Measurements from ENCODE around the gene SDHA. TPM values are rescaled to one million over a fixed set of nuclear protein-coding genes. Genes with fewer than 3 reads are reported as not detected.
"Not testable (repeated sequence)": the region's sequence is repeated elsewhere in the genome, so short reads cannot be mapped to it uniquely, and the experiment has no call there.

SDHA gene
- total RNA-seq, 4 donors from 2014 or later, result 45.7 to 71.5 (median 54.9) TPM

DNA sequence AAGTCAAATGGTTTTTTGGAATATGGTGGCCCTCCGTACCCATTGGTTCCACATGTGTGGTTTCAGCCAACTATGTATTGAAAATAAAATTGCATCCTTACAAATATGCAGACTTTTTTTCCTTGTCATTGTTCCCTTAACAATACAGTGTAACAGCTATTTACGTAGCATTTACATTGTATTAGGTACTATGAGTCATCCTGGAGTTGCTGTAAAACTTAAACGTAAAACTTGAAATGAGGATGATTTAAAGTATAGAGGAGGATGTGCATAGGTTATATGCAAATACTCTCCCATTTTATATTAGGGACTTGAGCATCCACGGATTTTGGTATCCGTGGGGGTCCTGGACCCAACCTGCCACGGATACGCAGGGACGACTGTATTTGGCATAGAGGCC, 16.3 kb downstream of the SDHA start:
- WGBS, 2 donors, result 82 to 83% methylated on average over 8 of the region's 8 CpGs
- H3K36me3 ChIP-seq, result peaks cover 9 to 100% (median 9%) of the 10 kb centered on the region in 3 donors
- DNase-seq, result no peak

DNA sequence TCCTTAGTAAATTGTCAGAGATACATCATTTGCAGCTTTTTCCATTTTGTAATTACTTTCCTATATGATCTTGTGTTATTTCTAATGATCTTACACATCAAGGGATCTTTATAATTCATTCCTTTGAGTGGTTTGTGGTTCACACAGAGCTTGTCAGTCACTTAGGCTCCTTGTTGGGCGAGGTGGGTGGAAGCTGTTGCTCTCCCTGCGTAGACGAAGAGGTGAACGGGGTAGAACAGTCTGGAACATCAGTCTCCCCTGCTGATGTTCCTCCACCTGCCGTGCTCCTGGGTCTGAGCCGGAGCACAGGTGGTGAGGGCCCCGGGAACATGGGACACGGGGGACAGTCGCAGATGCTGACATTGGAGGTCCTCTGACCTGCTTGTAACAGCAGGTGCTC, 17.4 kb downstream of the SDHA start:
- WGBS, 2 donors, result 87 to 91% methylated on average over 4 to 5 of the region's 9 CpGs
- H3K9me3 ChIP-seq, result not testable (repeated sequence)
- peaks cover 6 to 100% (median 8%) of the 10 kb centered on the region in 3 donors for H3K36me3 ChIP-seq

More for the DNA sequence above, 16.3 kb downstream of the SDHA start:
- TF ChIP-seq POLR2A (IDR thresholded peaks at IDR 0.05), result no peak
- TF ChIP-seq, protein P1, sequence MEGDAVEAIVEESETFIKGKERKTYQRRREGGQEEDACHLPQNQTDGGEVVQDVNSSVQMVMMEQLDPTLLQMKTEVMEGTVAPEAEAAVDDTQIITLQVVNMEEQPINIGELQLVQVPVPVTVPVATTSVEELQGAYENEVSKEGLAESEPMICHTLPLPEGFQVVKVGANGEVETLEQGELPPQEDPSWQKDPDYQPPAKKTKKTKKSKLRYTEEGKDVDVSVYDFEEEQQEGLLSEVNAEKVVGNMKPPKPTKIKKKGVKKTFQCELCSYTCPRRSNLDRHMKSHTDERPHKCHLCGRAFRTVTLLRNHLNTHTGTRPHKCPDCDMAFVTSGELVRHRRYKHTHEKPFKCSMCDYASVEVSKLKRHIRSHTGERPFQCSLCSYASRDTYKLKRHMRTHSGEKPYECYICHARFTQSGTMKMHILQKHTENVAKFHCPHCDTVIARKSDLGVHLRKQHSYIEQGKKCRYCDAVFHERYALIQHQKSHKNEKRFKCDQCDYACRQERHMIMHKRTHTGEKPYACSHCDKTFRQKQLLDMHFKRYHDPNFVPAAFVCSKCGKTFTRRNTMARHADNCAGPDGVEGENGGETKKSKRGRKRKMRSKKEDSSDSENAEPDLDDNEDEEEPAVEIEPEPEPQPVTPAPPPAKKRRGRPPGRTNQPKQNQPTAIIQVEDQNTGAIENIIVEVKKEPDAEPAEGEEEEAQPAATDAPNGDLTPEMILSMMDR (IDR thresholded peaks at IDR 0.05), result no peak
- intact Hi-C loops (cut with DNase I), result no loop called here
- H3K4me1 ChIP-seq, result no peaks in the 10 kb centered on the region
- no peak overlapping the region for H3K27ac ChIP-seq
- no peaks in the 10 kb centered on the region for H3K27me3 ChIP-seq
- H3K4me3 ChIP-seq, result no peak overlapping the region
- H3K9me3 ChIP-seq, result no peaks in the 10 kb centered on the region

DNA sequence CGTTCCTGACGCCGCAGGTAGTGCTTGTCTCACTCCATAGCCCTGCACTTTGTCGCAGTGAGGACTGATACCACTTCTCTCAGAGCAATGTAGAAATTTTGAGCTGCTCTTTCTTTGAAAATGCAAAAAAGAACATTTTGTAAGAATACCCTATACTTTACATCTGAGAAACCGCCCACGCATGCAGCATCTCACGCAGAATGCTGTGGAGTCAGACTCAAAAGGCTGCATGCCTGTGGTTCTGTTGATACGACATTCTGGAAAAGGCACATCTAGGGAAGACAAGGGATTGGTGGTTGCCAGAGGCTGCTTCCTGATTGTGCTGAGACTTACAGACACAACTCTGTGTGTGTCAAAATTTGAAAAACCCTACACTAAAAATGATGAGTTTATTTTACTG, 19.8 kb downstream of the SDHA start:
- 98 to 100% methylated on average over 8 of the region's 8 CpGs for WGBS, 2 donors
- intact Hi-C loops (cut with DNase I), result not testable (repeated sequence)

More for the DNA sequence above, 17.4 kb downstream of the SDHA start:
- H3K4me1 ChIP-seq; intact Hi-C loops (cut with DNase I); H3K27me3 ChIP-seq; H3K27ac ChIP-seq; DNase-seq; H3K4me3 ChIP-seq: not testable (repeated sequence)

DNA sequence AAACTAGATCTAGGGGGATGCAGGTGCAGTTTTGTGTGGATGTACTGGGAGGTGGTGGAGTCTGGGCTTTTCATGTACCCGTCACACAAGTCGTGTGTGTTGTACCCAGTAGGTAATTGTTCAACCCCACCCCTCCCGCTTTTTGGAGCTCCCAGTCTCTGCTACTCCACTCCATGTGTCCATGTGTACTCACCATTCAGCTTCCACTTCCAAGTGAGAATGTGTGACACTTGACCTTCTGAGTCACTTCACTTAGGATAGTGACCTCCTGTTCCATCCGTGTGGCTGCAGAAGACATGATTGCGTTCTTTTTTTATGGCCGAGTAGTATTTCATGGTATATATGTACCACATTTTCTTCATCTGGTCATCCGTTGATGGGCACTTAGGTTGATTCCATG, 22.4 kb downstream of the SDHA start:
- H3K36me3 ChIP-seq, result peaks cover 12 to 100% (median 13%) of the 10 kb centered on the region in 3 donors
- H3K27ac ChIP-seq; intact Hi-C loops (cut with DNase I); H3K27me3 ChIP-seq; H3K4me1 ChIP-seq; DNase-seq; H3K9me3 ChIP-seq; H3K4me3 ChIP-seq: not testable (repeated sequence)
- 88 to 96% methylated on average over 7 of the region's 7 CpGs for WGBS, 2 donors

More for the DNA sequence above, 19.8 kb downstream of the SDHA start:
- H3K27me3 ChIP-seq, H3K27ac ChIP-seq, DNase-seq, H3K4me3 ChIP-seq, H3K9me3 ChIP-seq, H3K4me1 ChIP-seq: not testable (repeated sequence)
- peaks cover 12 to 100% (median 13%) of the 10 kb centered on the region in 3 donors for H3K36me3 ChIP-seq

DNA sequence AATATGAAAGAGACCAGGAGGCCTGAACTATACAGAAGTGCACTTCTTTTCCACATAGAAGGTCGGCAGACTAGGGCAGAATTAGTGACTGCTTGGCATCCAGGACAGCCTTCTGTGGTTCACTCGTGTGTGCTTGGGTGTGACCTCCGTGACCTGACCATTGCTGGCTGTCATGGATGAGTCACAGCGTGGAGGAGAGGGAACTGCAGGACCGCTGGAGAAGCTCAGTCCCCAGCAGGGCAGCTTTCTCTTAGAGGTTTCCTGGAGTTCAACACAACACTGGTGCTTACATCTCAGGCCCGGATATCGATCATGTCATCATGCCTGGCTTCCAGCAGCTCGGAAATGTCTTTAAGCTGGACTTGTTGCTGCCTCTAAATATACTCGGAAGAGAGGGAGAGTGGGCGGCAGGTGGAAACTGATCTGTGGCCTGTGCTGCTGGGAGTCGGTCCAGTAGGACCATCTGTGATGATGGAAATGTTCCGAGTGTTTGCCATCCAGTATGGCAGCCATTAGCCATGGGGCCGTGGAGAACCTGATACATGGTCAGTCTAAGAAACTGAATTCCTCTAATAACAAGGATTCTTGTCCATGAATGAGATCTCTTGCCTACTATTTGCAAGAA, 23.0 kb downstream of the SDHA start:
- H3K9me3 ChIP-seq; H3K27ac ChIP-seq; DNase-seq; intact Hi-C loops (cut with DNase I); H3K27me3 ChIP-seq; H3K4me1 ChIP-seq; H3K4me3 ChIP-seq: not testable (repeated sequence)
- WGBS, 2 donors, result 80 to 96% methylated on average over 4 to 9 of the region's 13 CpGs
- peaks cover 12 to 100% (median 13%) of the 10 kb centered on the region in 3 donors for H3K36me3 ChIP-seq

DNA sequence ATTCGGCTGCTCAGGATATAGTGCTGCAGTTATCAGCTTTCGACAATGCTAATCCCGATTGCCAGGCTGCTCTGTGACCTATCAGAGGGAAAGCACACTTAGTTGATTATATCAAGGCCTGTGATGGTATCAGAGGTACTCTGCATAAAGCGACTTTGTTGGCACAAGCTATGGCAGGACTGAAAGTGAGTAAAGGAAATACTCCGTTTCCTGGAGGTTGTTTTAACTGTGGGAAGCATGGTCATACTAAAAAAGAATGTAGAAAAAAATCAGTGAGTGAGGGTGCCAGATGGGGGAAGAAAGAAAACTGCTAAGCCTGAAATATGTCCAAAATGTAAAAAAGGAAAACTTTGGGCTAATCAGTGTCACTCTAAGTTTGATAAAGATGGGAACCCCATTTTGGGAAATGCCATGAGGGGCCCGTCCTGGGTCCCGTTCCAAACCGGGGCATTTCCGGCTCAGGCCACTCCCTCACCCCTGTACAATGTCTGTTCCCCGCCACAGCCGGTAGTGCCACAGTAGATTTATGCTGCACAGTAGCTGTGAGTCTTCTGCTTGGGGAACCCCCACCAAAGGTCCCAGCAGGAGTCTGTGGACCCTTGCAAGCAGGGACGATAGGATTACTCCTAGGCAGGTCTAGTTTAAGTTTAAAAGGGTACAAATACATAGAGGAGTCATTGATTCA, 25.7 kb downstream of the SDHA start:
- H3K27ac ChIP-seq; H3K9me3 ChIP-seq; intact Hi-C loops (cut with DNase I); H3K4me1 ChIP-seq; H3K27me3 ChIP-seq; DNase-seq; H3K4me3 ChIP-seq: not testable (repeated sequence)
- peaks cover 8 to 100% (median 22%) of the 10 kb centered on the region in 3 donors for H3K36me3 ChIP-seq
- 80 to 86% methylated on average over 9 to 11 of the region's 12 CpGs for WGBS, 2 donors

DNA sequence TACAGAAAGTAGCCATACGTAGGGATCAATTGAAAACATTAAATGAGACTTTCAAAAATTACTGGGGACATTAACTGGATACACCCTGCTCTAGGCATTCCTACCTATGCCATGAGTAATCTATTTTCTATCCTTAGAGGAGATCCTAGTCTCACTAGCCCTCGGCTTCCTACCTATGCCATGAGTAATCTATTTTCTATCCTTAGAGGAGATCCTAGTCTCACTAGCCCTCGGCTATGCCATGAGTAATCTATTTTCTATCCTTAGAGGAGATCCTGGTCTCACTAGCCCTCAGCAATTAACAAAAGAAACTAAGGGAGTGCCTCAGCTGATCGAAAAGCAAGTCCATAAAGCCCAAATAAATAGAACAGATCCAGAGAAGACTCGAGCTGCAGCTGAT, 27.6 kb downstream of the SDHA start:
- H3K4me3 ChIP-seq; H3K27ac ChIP-seq; DNase-seq; H3K9me3 ChIP-seq; H3K27me3 ChIP-seq; intact Hi-C loops (cut with DNase I); H3K4me1 ChIP-seq: not testable (repeated sequence)
- WGBS, 2 donors, result 75 to 80% methylated on average over 4 to 5 of the region's 5 CpGs
- H3K36me3 ChIP-seq, result peaks cover 8 to 100% (median 19%) of the 10 kb centered on the region in 3 donors

DNA sequence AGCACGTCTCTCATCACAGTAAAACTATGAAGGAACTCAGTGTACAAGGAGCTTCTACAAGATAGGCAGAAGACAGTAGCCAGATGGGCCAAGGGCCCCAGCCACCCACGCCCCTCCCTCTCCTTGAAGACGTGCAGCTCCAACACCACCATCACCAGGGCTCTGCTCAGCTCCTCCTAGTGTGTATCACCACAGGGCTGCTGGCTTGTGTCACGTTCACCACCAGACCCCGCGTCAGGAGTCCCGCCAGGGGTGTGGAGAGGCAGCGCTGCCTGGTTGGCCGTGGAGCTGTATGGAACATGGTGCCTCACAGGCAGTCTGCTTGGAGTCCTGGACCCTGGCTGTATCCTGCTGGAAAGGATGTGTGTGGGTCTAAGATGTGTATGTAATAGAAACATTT, 32.3 kb downstream of the SDHA start:
- H3K9me3 ChIP-seq; intact Hi-C loops (cut with DNase I); DNase-seq; H3K4me3 ChIP-seq; H3K27ac ChIP-seq; H3K27me3 ChIP-seq: not testable (repeated sequence)
- H3K36me3 ChIP-seq, result peaks cover 7 to 94% (median 11%) of the 10 kb centered on the region in 3 donors
- H3K4me1 ChIP-seq, result peaks cover 0 to 24% (median 3%) of the 10 kb centered on the region in 3 donors
- WGBS, 2 donors, result 85 to 92% methylated on average over 1 to 2 of the region's 9 CpGs

DNA sequence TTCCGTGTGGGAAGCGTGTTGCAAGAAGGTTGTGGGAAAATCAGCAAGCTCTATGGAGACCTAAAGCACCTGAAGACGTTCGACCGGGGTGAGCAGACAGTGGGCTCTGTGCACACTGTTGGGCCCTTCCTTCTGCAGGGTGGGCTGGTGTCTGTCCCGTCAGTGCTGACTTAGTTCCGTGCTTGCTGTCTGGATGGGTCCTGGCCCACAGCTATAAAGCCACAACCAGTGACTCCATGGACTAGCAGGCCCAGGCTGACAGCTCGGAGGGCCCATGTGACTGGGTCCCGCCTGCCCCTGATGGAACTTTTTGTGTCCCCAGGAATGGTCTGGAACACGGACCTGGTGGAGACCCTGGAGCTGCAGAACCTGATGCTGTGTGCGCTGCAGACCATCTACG, 32.9 kb downstream of the SDHA start:
- intact Hi-C loops (cut with DNase I); DNase-seq; H3K27me3 ChIP-seq; H3K4me3 ChIP-seq; H3K9me3 ChIP-seq: not testable (repeated sequence)
- Histone ChIP-seq H3K36me3 (peaks cover 7 to 94% (median 11%) of the 10 kb centered on the region in 3 donors), H3K27ac (peak overlapping the region in 2 of 4 donors; percentile 57 to 85), H3K4me1 (peaks cover 0 to 24% (median 3%) of the 10 kb centered on the region in 3 donors)
- WGBS, 2 donors, result 92% methylated on average over 6 to 9 of the region's 12 CpGs

DNA sequence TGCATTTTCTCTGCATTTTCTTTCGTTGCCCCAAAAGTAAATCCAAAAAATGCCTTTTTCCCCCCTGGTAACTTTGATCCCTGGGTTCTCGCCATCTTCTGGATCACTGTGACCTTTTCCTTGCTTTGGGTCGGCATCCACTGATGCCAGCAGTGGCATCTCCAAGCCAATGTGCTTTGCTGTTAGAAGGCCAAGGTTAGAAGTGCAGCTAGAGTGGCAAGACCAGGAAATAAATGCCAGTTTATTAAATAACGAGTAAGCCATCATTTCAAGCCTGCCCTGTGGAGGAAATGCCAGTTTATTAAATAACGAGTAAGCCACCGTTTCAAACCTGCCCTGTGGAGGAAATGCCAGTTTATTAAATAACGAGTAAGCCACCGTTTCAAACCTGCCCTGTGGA, 33.4 kb downstream of the SDHA start:
- 38 to 41% methylated on average over 8 of the region's 8 CpGs for WGBS, 2 donors
- intact Hi-C loops (cut with DNase I), result not testable (repeated sequence)

DNA sequence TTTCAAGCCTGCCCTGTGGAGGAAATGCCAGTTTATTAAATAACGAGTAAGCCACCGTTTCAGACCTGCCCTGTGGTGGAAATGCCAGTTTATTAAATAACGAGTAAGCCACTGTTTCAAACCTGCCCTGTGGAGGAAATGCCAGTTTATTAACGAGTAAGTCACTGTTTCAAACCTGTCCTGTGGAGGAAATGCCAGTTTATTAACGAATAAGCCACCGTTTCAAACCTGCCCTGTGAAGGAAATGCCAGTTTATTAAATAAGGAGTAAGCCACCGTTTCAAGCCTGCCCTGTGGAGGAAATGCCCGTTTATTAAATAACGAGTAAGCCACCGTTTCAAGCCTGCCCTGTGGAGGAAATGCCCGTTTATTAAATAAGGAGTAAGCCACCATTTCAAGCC, 33.9 kb downstream of the SDHA start:
- H3K9me3 ChIP-seq; DNase-seq; H3K27me3 ChIP-seq; intact Hi-C loops (cut with DNase I); H3K4me3 ChIP-seq: not testable (repeated sequence)
- WGBS, 2 donors, result 27 to 43% methylated on average over 11 of the region's 11 CpGs
- H3K36me3 ChIP-seq, result peaks cover 10 to 94% (median 20%) of the 10 kb centered on the region in 3 donors
- peaks cover 0 to 24% (median 3%) of the 10 kb centered on the region in 3 donors for H3K4me1 ChIP-seq
- H3K27ac ChIP-seq, result peak overlapping the region; percentile 57 to 85 (median 79)

More for the DNA sequence above, 33.4 kb downstream of the SDHA start:
- Histone ChIP-seq H3K4me1 (peaks cover 0 to 24% (median 3%) of the 10 kb centered on the region in 3 donors), H3K36me3 (peaks cover 7 to 94% (median 16%) of the 10 kb centered on the region in 3 donors), H3K27ac (peak overlapping the region; percentile 57 to 85 (median 79))
- H3K9me3 ChIP-seq, H3K27me3 ChIP-seq, H3K4me3 ChIP-seq, DNase-seq: not testable (repeated sequence)
